Spleen (tissue), 7 donors: Measurements from ENCODE around the gene RASSF4.

Source experiments
- CTCF ChIP-seq, 11 experiments: fragments of 200-600 bp in 7 of 11; fragments of 450-650 bp in 4 of 11; sonication (generic) in 4 of 11; IDR thresholded peaks in 8 of 11; conservative IDR thresholded peaks in 3 of 11; 1 replicate in 7 of 11; 2 replicates in 4 of 11; pipeline versions ENCODE4 v1.4.0 to v1.8.0; 2016 to 2021; ENCODE audit warnings: antibody characterized with exemption in 11 of 11, inconsistent platforms in 4 of 11, mild to moderate bottlenecking in 1 of 11
- POLR2A ChIP-seq, 3 donors: fragments of 450-650 bp; IDR thresholded peaks; one replicate each; pipeline ENCODE4 v1.5.1; 2017; ENCODE audit warnings: antibody characterized with exemption in 3 of 3, mild to moderate bottlenecking in 1 of 3
- donor health status: DM: no; HTN: no; CAD: no; lungs with moderate emphysema.
- donor health status: DM: no; HTN: no; CAD: no.
- donor health status: DM: no; HTN: no; CAD: no.

- TF ChIP-seq CTCF (IDR thresholded peaks at IDR 0.05 in 8 of 11, conservative IDR thresholded peaks at IDR 0.05 in 3 of 11) (no peak), POLR2A (IDR thresholded peaks at IDR 0.05) (no peak)
Measured at GRCh38 chr10:44979281-44980191, 19.9 kb downstream of the RASSF4 start.
